DOHH2 (cell line): Measurements from ENCODE around the gene PRCC.

Source experiments
- CTCF ChIP-seq: fragments of 200-600 bp; sonication (generic); IDR thresholded peaks from one replicate; pipeline ENCODE4 v1.5.1; 2014; ENCODE audit warnings: antibody characterized with exemption, mild to moderate bottlenecking, low read depth, low read length; ENCODE audit not compliant: poor library complexity, severe bottlenecking
- EZH2phosphoT487 ChIP-seq: fragments of 200-600 bp; sonication (generic); IDR thresholded peaks from 2 replicates; pipeline ENCODE4 v1.6.1; 2017; ENCODE audit warnings: borderline replicate concordance, mild to moderate bottlenecking, antibody characterized with exemption, low read length, moderate library complexity, mixed read lengths

DNA sequence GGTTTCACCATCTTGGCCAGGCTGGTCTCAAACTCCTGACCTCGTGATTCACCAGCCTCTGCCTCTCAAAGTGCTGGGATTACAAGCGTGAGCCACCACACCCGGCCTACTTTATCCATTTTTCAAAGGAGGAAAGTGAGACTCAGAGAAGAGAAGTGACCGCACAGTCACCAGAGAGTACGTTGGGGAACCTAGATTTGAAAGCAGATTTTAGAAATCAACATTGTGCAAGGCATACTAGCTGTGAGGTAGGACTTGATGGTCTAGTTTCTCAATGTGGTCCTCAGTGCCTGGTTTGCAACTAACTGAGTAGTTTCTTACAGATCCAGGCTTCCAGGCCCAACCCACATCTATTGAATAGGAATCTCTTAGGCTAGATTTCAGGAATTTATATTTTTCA, 1.7 kb upstream of the PRCC start:
- no peak for TF ChIP-seq CTCF
- TF ChIP-seq EZH2phosphoT487 = no peak
